ENCODE data around the gene EFCAB3.
"Not testable (repeated sequence)": the region's sequence is repeated elsewhere in the genome, so short reads cannot be mapped to it uniquely, and the experiment has no call there.

GRCh38 chr17:62435251-62435650 lies 54.9 kb downstream of the EFCAB3 start:
- not testable (repeated sequence) for TF ChIP-seq CTCF, POLR2A (IDR thresholded peaks at IDR 0.05)

Measured in thyroid gland (tissue), 4 donors.